RWPE1 (cell line): ENCODE data around the gene SELENOP.

ENCODE experiments used
- CTCF ChIA-PET: fragments of 350-600 bp; sonication (Branson Sonifier 250); formaldehyde crosslinking; extraction: SDS; loops from one replicate; lab custom pipeline; 2021; lab: Yijun Ruan, JAX
- POLR2A ChIA-PET: fragments of 400-600 bp; formaldehyde crosslinking; extraction: SDS; loops from one replicate; lab custom pipeline; 2020; ENCODE audit warnings: antibody characterized with exemption; ENCODE audit not compliant: low non-redundant PET; lab: Yijun Ruan, JAX
- DNase-seq: peaks from one replicate; pipeline ENCODE4 v3.0.0; 2012; ENCODE audit warnings: low spot score
- H3K27ac ChIP-seq: fragments of 450-650 bp; 2 replicates; pipeline ENCODE4 v1.5.1; 2017
- CTCF ChIP-seq: fragments of 450-650 bp; conservative IDR thresholded peaks from 2 replicates; pipeline ENCODE4 v1.5.1; 2017; ENCODE audit warnings: low read depth, mild to moderate bottlenecking

SELENOP gene

GRCh38 chr5:42840842-42841567 lies 29.3 kb upstream of the SELENOP start:
- H3K27ac ChIP-seq, result no peak overlapping the region
- ChIA-PET CTCF (no interaction called here), POLR2A (no interaction called here)
- no peak for TF ChIP-seq CTCF
- no peak for DNase-seq

- no peak for TF ChIP-seq CTCF
- CTCF ChIA-PET, result no interaction called here
- no peak overlapping the region for H3K27ac ChIP-seq
- no peak for DNase-seq
- POLR2A ChIA-PET, result no interaction called here
Measured at GRCh38 chr5:42840269-42840668, 28.6 kb upstream of the SELENOP start.

- ChIA-PET CTCF (no interaction called here), POLR2A (no interaction called here)
- no peak for DNase-seq
- no peak overlapping the region for H3K27ac ChIP-seq
- no peak for TF ChIP-seq CTCF
Measured at GRCh38 chr5:42839196-42839595, 27.5 kb upstream of the SELENOP start.

- DNase-seq, result no peak
- CTCF ChIA-PET, result no interaction called here
- TF ChIP-seq CTCF, result no peak
- POLR2A ChIA-PET, result no interaction called here
- no peak overlapping the region for H3K27ac ChIP-seq
Measured at GRCh38 chr5:42837601-42838000, 25.9 kb upstream of the SELENOP start.

GRCh38 chr5:42836070-42836769 lies 24.5 kb upstream of the SELENOP start:
- no peak overlapping the region for H3K27ac ChIP-seq
- no peak for TF ChIP-seq CTCF
- ChIA-PET POLR2A (no interaction called here), CTCF (no interaction called here)
- no peak for DNase-seq

- CTCF ChIA-PET, result no interaction called here
- POLR2A ChIA-PET, result no interaction called here
- no peak for TF ChIP-seq CTCF
- no peak overlapping the region for H3K27ac ChIP-seq
- no peak for DNase-seq
Measured at GRCh38 chr5:42832060-42832459, 20.4 kb upstream of the SELENOP start.
